GM19324 (cell line): ENCODE measurements around the gene BCAS3.
"Not testable (repeated sequence)": the region's sequence is repeated elsewhere in the genome, so short reads cannot be mapped to it uniquely, and the experiment has no call there.

Experiments used
- ATAC-seq: cut with Tn5 transposase; IDR thresholded peaks from one replicate; pipeline ENCODE4 v1.9.1; 2021; ENCODE audit warnings: mild to moderate bottlenecking, moderate library complexity; ENCODE audit not compliant: unreplicated experiment, low FRiP score

Gene BCAS3

DNA sequence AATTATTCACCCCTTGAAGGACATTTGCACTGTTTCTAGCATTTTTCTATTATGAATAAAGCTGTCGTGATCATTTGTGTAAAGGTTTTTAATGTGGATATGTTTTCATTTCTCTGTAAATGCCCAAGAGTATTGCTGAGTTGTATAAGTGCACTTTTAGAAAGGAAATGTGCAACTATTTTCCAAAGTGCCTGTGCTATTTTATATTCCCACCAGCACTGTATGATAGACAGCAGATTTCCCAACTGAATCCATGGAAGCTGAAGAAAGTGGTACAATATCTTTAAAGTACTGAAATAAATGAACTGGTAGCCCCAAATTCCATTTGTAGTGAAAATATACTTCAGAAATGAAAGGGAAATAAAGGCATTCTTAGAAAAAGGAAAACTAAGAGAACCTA lies 238.4 kb downstream of the BCAS3 start:
- no peak for ATAC-seq

- no peak for ATAC-seq
Measured at GRCh38 chr17:60920107-60920506, 242.5 kb downstream of the BCAS3 start.

GRCh38 chr17:60923000-60923399 lies 245.3 kb downstream of the BCAS3 start:
- no peak for ATAC-seq

DNA sequence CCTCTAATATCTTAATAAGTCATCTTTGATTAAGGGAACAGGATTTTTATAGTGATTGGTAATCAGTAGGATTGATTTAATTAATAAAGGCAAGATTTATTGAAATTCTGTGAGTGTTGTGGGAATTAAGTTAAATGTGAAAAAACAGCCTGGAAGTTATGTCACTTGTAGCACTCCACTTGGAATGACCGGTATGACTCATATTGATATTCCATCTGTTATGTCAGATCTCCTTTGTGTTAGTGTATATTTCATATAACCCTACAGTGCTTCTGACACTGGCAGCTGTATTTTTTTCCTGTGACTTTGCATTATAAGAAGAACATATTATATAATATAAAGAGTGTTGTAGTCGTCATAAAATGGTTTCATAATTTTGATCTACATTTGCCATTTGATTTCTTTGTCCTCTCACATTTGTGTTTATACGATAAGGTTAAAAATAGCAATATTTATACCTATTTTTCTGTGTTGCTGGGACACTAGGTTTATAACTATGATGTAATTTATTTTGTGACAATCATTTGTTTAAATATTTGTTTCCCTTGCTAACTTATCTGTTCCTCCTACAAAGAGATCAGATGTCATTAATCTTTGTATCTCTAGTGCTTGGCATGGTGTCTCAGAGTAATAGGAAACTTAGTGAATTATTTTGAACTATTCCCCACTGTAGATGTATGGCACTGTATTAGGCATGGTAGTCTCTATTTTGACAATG lies 249.0 kb downstream of the BCAS3 start:
- no peak for ATAC-seq

GRCh38 chr17:60933739-60934138 lies 256.1 kb downstream of the BCAS3 start:
- no peak for ATAC-seq

- ATAC-seq = no peak
Measured at GRCh38 chr17:60934723-60935122, 257.1 kb downstream of the BCAS3 start.

DNA sequence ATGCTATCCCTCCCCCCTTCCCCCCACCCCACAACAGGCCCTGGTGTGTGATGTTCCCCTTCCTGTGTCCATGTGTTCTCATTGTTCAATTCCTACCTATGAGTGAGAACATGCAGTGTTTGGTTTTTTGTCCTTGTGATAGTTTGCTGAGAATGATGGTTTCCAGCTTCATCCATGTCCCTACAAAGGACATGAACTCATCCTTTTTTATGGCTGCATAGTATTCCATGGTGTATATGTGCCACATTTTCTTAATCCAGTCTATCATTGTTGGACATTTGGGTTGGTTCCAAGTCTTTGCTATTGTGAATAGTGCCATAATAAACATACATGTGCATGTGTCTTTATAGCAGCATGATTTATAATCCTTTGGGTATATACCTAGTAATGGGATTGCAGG lies 258.3 kb downstream of the BCAS3 start:
- ATAC-seq = not testable (repeated sequence)

DNA sequence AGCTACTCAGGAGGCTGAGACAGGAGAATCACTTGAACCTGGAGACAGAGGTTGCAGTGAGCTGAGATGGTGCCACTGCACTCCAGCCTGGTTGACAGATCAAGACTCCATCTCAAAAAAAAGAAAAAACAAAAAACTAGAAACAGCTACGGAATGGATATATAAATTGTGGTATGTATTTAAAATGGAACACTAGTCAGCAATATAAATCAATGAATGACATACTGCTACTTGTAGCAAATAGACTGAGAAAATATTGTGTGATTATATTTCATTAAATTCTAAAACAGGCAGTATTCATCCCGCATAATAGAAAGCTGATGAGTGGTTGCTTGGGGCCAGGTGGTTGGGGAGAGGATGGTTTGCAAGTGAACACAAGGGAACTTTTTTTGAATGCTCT lies 261.7 kb downstream of the BCAS3 start:
- ATAC-seq = no peak

DNA sequence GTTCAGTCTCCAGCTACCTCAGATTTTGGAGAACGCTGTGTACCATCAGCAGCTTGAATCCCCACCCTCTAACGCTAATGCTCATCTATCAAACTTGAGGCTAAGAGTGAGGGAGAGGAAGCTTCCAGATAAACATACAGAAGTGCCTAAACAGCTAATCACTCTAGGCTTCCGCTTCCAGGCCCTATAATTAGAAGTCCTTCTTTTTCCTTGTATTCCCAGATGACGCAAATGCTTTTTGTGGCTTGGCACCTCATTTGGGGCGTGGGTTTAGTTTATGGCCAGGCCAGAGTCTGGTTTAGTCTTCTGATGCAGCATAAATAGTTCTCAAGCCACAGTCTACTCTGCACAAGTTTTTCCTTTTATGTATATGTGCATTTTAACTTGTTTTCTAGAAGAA lies 263.4 kb downstream of the BCAS3 start:
- no peak for ATAC-seq

- ATAC-seq = no peak
Measured at GRCh38 chr17:60941571-60941970, 263.9 kb downstream of the BCAS3 start.

DNA sequence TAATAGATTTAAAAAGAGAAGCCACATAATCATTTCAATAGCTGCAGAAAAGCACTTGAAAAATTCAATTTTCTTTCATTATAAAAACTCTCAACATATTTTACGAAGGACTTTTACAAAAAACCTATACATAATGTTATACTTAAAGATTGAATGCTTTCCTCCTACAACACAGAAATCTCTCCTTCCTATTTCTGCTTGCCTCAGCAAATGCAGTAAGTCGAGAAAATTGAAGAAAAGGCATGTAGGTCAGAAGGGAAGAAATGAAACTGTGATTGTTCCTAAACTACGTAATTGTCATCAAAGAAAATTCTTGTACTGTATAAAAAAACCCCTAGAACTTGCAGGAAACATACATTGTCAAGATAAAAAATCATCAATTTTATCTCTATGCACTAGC lies 267.1 kb downstream of the BCAS3 start:
- no peak for ATAC-seq

- no peak for ATAC-seq
Measured at GRCh38 chr17:60947100-60947499, 269.4 kb downstream of the BCAS3 start.

GRCh38 chr17:60947543-60947942 lies 269.9 kb downstream of the BCAS3 start:
- no peak for ATAC-seq

- no peak for ATAC-seq
Measured at GRCh38 chr17:60952747-60953146, 275.1 kb downstream of the BCAS3 start.

DNA sequence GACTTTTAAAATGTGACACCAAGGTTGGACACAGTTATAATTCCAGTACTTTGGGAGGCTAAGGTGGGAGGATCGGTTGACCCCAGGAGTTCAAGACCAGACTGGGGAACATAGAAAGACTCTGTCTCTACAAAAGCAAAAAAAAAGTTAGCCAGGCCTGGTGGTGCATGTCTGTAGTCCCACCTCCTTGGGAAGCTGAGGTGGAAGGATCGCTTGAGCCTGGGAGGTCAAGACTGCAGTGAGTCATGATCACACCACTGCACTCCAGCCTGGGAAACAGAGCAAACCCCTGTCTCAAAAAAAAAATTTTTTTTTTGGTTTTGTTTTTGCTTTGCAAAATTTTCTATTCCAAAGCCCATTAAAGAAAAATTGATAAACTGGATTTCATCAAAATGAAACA lies 281.4 kb downstream of the BCAS3 start:
- no peak for ATAC-seq

DNA sequence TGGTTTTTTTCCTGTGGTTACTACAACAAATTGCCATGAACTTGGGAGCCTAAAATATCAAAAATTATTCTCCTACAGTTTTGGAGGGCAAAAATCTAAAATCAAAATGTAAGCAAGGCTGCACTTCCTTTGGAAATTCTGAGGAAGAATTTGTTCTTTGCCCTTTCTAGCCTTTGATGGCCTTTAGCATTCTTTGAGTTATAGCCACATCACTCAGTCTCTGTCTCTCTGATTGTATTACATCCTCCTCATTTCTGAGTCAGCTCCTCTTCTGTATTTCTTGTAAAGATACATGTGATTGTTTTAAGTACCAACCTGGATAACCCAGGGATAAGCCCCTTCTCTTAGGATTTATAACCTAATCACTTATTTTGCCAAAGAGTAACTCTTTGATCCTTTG lies 282.0 kb downstream of the BCAS3 start:
- no peak for ATAC-seq

GRCh38 chr17:60960398-60961065 lies 282.9 kb downstream of the BCAS3 start:
- no peak for ATAC-seq

GRCh38 chr17:60964160-60964559 lies 286.5 kb downstream of the BCAS3 start:
- ATAC-seq = no peak

- no peak for ATAC-seq
Measured at GRCh38 chr17:60968266-60968665, 290.6 kb downstream of the BCAS3 start.

DNA sequence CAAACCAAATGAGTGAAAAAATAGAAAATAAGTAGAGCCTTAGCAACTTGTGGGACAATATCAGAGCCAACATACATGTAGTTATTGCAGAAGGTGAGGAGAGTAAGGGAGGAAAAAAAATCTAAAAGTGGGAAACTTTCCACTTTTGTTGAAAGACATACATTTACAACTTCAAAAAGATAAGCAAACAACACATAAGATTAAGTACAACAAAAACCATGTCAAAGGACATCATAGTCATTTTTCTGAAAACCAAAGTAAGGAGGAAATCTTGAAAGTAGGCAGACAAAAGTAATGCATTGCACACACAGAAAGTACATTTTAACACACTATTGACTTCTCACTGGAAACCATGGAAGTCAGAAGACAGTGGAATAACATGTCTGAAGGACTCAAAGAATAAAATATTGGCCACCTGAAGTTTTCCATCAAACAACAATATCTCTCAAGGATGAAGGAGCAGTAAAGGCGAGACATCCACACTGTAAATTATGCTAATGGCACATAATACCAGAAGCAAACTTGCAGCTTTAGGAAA lies 291.9 kb downstream of the BCAS3 start:
- ATAC-seq = no peak

GRCh38 chr17:60970741-60971140 lies 293.1 kb downstream of the BCAS3 start:
- ATAC-seq = no peak
